ENCODE results near the gene CNGA4.
A peak's percentile ranks its signal among the peaks of the same experiment; 100 is the strongest.

CNGA4 gene

DNA sequence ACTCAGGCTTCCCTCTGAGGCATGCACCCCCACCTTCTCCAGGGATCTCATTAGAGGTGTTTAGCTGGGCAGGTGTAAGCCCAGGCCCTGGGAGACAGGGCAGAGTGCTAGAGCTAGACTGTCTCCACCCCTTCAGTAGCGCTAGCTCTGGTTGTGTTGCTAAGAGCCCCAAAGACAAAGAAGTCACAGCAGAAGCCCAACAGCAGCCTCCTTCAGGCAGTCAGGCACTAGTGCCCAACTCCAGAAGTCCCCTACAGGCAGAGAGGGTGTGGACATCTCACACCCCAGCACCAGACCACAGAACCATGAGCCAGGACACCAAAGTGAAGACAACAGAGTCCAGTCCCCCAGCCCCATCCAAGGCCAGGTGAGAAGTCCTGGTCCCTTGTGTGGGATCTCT, at the start of gene CNGA4:
Gene CNGA4, plus strand, starts transcription at position 188 of the 400 bp plus-strand sequence. Its CDS starts 118 bp downstream, at position 306.
- DNase-seq = peak; percentile 19

GRCh38 chr11:6191742-6192141, 47.1 kb upstream of the CNGA4 start:
- DNase-seq = no peak

GRCh38 chr11:6194065-6194581, 44.8 kb upstream of the CNGA4 start:
- no peak for DNase-seq

GRCh38 chr11:6196396-6196795, 42.5 kb upstream of the CNGA4 start:
- DNase-seq = no peak

GRCh38 chr11:6197466-6198200, 41.3 kb upstream of the CNGA4 start:
- DNase-seq = no peak

GRCh38 chr11:6199174-6199810, 39.6 kb upstream of the CNGA4 start, which contains the start of gene OR52W1:
Gene OR52W1 (plus strand): TSS chr11:6199224. CDS start chr11:6199224, 0 bp downstream.
- no peak for DNase-seq

- DNase-seq = no peak
Measured at GRCh38 chr11:6200975-6201374, 37.9 kb upstream of the CNGA4 start.

- no peak for DNase-seq
Measured at GRCh38 chr11:6201481-6201880, 37.4 kb upstream of the CNGA4 start.

- no peak for DNase-seq
Measured at GRCh38 chr11:6202041-6202440, 36.8 kb upstream of the CNGA4 start.

- no peak for DNase-seq
Measured at GRCh38 chr11:6203327-6203726, 35.6 kb upstream of the CNGA4 start.

- no peak for DNase-seq
Measured at GRCh38 chr11:6204706-6205105, 34.2 kb upstream of the CNGA4 start.

DNA sequence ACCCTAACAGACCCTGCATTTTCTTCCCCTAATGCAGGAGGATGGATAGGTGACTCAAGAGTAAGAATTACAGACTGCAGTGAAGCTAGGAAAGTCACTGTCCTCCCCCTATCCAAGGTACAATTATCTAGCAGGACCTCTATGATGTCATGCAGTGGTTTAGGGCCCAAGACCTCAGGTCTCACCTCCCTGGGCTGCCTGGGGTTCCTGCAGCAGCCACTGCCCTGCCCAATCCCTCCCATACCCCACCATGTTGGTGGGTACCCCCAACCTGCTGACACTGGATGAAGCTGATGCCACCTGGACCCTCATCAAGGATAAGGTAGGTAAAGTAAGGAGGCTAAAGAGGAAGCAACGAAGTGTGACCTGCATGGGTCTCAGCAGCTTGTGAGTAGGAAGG, 33.5 kb upstream of the CNGA4 start, which contains the start of gene C11orf42:
Gene C11orf42, plus strand, starts transcription at position 192 of the 400 bp plus-strand sequence. Its CDS starts 59 bp downstream, at position 251.
- DNase-seq = no peak

GRCh38 chr11:6206456-6207180, 32.3 kb upstream of the CNGA4 start:
- no peak for DNase-seq

- no peak for DNase-seq
Measured at GRCh38 chr11:6209801-6210200, 29.1 kb upstream of the CNGA4 start.

GRCh38 chr11:6210274-6210955, 28.5 kb upstream of the CNGA4 start:
- no peak for DNase-seq

- DNase-seq = no peak
Measured at GRCh38 chr11:6214530-6214929, 24.4 kb upstream of the CNGA4 start.

- no peak for DNase-seq
Measured at GRCh38 chr11:6216501-6216900, 22.4 kb upstream of the CNGA4 start.

DNA sequence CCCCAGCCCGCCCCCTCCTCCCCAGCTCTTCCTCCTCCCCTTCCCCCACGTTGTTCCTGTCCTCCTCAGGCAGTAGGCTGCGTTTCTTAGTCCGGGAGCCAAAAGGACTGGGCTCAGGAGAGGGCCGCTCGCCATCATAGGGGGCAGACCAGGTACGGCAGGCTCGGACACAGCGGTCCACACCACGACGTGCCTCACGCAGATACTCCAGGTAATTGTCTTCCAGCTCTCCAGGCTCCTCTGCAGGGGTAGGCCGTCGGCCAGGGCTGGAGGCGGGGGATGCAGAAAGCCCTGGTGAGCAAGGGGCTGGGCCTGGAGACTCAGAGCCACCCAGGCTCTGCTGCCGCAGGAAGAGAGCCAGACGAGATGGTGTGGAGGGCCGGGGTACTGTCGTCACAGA, 21.2 kb upstream of the CNGA4 start:
- no peak for DNase-seq

DNA sequence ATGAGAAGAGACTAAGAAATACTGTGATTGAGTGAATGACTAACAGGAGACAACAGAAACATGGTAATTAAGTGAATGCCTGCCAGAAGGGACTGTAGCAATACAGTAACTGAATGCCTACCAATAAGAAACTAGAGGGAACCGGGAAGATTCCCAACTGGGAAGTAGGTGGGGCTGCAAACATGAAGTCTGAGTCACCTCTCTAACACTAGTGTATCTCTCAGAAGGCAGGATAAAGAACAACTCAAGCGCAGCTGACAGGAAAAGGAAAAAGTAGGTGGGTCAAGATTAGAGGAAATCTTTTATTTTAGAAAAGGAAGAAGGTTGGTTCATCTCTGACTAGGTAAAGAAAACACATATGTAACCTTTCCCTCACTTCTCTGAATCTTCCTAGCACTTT, 19.5 kb upstream of the CNGA4 start:
- DNase-seq = no peak

GRCh38 chr11:6223854-6224253, 15.0 kb upstream of the CNGA4 start:
- DNase-seq = no peak

DNA sequence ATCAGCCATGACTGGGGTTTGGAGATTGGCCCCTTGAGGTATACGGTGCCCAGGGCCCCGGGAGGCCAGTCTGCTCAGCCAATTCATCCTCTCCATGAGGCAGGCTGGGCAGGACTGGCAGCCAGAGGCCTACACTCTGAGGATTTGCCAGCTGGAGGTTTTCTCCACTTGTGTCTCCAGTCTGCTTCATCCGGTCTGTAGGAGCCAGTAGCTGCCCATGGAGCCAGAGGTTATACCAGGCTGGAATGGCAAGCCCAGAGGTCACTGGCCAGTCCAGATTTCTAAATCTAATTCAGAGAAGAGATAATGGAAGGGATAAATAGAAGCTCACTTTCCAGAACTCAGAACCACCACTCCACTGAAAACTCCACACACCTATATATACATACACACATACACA, 14.5 kb upstream of the CNGA4 start:
- no peak for DNase-seq

DNA sequence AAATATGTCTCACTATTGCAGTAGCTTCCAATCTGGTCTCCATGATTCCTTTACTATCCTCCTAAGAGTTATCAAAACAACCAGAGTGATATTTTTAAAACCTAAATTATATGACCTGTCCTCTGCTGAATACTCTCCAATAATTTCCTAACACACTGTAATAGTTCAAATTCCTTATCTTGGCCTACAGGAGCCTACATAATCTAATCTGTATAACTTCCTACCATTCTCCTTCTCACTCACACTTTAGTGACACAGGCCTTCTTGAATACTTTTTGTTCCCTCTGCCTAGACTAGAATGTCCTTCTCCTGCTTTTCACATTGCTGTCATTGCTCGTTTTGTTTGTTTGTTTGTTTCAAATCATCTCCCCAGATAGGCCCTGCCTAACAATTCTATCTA, 13.9 kb upstream of the CNGA4 start:
- no peak for DNase-seq

DNA sequence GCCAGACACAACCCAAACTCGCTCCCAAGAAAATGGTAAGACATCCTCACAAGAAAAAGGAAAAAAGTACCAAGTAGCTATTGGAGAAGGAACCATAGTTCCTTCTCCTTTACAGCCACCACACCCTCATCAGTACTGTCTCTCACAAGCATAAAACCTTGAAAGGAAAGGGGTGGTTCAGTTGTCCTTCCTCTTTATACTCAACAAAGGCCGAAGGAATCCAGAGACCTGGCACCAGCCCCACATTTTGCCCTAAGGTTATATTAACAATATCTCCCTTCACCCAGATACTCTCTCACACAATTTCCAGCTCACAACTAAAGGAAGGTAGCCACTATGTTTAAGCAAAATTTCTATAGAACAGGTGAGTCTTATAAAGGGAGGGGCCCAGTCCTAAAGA, 13.0 kb upstream of the CNGA4 start:
- DNase-seq = no peak
